NCI-H345 treated with DMSO at 0.1 percent for 48 hours (cell line): ENCODE measurements around the gene CPS1.

ENCODE experiments used
- DNase-seq: peaks from one replicate; lab custom pipeline; 2025; ENCODE audit not compliant: unreplicated experiment; lab: John Stamatoyannopoulos, UW

Gene CPS1

DNA sequence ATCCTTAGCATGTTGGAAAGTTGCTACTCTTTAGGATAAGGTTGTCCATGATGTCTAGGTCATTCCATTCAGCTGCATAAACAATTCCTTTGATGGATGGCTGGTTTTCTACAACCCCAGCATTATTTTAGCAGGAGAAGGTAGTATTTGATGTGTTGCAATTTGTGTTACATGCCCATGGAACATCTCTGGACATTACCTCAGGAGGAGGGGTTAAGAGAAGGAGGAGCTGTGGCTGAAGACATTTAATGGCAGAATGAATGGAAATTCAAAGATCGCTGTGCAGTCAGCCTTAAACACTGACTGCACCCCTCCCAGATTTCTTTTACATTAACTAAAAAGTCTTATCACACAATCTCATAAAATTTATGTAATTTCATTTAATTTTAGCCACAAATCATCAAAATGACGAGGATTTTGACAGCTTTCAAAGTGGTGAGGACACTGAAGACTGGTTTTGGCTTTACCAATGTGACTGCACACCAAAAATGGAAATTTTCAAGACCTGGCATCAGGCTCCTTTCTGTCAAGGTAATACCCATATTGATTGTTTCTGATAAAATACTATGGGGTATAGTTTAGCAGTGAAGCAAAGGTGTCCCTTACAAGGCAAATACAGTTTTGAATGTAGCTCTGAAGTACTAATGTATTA lies at the start of gene CPS1:
CPS1 (plus strand) TSS at position 271 of the 652 bp plus-strand sequence; CDS start at position 406, 135 bp downstream.
- no peak for DNase-seq

DNA sequence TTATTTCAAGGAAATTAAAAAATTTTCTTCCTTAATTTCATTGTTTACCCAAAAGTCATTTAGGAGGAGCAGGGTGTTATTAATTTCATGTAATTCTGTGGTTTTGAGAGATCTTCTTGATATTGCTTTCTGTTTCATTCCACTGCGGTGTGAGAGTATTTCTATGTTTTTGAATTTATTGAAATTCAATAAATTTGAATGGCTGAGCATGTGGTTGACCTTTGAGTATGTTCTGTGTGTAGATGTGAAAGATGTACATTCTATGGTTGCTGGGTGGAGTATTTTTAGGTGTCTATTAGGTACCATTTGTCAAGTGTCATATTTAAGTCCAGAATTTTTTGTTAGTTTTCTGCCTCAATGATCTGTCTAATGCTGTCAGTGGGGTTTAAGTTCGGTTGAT lies 40.5 kb upstream of the CPS1 start:
- no peak for DNase-seq

DNA sequence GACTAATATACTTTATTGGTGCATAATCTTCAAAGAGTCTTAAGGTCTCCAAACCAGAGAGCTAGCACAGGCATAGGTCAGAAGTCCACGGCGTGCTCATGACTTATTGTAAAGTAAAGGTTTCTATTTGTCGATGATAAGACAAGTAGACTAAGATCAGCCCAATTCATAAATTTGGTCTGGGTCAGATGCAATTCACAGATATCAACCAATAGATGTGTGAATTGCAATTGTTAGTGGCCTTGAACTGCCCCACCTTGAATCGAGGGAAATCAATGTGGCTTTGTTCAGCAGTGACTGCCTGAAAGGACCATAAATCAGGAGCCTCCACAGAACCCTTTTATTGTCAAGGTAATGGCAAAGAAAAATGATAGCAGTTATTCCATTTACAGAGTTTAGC lies 39.1 kb upstream of the CPS1 start:
- DNase-seq = no peak

DNA sequence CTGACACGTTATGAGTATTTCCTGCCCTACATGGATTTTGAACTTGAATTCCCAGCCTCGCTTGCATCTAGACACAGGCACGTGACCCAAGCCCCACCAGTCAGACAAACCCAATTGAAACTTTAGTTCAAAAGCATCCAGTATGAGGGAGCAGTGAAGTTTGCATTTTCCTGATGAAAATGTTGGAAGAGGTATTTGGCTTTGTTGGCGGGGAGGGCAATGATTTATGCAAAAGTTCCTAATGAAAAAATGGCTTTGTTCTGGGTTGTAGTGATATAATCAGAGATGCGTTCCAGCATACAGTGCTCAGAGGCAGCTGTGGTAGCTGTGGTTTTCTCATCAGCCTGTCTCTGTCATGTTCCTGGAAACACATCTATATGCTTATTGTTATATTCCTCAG lies 36.8 kb upstream of the CPS1 start:
- no peak for DNase-seq

DNA sequence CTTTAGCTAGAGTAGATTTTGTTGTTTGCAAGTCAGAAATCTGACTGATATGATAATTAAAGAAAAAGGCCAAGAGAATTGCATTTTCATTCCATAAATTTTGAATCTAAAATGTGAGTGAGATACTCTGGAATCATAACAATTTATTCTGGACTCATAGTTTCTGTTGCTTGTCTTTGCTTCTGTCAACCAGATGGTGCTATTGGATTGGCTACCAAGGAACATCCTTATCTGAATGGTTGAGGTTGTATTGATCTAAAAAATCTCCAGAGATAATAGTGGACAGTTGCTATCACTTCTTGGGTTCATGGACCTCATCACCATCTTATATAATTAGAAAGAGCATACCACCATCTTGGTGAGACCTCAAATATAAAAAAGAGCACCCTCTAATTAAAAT lies 34.0 kb upstream of the CPS1 start:
- no peak for DNase-seq

DNA sequence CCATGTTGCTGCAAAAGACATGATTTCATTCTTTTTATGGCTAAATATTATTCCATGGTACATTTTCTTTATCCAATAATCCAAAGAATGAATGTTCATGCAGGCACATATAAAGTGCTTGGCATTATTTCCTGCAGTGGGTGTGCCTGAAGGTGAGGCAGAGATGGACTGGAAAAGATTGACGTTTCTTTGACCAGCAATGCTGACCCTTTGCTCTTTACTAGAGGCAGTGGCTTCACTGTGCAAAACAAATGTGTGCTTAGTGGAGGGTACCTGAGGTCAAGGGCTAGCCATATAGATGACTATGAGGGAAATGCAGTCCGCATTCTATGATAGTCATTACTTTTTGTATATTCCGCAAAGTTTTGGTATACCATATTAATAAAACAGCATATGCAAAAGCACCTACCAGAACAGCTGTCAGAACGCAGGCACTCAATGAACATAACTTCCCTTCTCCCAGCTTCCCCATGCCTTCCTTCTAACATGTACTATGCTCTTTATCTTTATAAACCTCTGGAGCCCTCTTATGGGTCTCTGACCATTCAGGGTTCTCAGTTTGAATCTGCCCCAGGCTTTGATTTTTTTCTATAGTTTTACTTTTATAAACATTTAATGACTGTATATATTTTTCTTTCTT lies 32.6 kb upstream of the CPS1 start:
- DNase-seq = no peak

DNA sequence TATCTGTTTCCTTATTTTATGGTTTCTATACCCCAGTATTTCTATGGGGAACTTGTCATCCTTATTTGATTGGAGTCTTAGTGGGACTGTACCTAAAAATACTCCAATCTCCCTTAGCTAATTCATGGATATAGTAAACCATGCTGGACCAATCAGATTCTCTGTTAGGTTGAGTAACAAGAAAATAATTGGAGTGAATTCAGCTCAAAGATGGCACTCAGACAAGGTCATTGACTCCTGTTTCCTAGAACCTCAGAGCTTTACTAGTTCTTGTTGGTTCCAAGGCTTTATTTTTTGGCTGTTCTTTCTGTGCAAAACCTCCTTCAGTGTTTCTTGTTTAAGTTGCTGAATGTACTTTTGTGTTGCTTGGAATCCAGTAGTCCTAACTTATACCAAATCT lies 31.9 kb upstream of the CPS1 start:
- DNase-seq = no peak

DNA sequence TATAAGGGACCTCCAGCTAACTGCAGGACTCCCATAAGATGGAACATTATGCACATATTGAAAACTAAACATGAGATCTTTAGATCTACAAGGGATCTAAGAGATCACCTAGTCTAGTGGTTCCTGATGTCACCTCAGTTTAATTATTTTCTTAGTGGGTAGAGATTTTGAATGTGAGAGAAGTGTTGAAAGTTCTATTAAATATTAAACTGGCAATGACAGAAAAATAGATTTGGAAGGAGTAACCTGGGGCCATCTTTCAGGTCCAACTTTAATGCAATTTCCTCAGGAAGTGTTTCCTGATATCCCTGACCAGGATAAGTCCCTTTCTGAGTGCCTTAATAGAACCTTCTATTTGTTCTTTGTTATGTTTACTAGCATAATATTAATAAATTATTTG lies 29.1 kb upstream of the CPS1 start:
- no peak for DNase-seq

DNA sequence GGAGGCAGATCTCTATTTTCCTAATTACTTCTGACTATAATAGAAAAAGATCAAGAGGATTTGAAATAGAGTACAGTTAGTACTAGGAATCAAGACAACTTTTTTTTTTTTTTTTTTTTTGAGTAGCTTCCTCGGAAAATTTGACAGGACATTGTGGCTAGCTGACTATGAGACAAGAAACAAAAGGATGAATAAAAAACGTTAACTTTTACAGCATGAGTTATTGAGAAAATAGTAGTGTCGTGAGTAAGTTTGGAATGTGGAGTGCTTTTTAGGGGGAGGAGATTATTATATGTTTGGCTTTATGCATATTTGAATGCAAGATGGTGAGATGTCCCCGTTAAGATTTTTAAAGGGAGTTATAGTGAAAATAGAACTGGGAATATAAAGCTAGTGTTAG lies 27.7 kb upstream of the CPS1 start:
- DNase-seq = no peak

DNA sequence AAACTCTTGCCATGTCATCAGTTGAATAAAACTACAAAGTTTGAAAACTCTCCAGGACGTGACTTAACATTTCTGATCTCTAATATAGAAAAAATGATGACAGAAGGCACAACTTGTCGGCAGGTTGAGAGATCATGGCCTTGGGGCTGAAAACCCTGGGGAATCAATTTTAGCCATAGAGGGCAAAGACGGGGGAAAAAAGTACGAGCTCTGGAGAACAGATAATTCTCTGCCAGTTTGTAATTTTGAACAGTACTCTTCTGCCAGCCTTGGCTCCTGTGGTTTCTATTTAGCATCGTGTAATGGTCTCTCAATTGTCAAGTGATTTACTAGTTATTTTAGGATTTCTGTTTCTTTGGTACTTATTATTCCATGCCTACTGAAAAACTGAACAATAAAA lies 25.3 kb upstream of the CPS1 start:
- DNase-seq = no peak

DNA sequence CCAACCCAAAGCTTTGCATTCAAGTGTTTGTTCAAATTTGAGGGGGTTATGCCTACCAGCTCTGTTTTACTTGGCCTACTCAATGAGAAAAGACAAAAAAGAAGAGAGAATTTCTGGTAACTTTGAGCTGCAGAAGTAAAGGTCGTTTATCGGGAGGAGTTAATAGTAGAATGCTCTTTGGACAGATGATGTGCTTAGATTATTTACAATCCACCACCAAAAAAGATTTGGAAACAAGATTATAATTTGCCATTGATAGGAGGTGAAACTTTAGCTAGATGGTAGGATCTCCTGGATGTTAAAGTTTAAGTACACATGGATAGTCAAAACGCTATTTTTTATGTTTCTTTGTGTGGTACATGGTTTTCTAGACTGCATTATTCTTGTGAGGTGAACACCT lies 24.9 kb upstream of the CPS1 start:
- no peak for DNase-seq

DNA sequence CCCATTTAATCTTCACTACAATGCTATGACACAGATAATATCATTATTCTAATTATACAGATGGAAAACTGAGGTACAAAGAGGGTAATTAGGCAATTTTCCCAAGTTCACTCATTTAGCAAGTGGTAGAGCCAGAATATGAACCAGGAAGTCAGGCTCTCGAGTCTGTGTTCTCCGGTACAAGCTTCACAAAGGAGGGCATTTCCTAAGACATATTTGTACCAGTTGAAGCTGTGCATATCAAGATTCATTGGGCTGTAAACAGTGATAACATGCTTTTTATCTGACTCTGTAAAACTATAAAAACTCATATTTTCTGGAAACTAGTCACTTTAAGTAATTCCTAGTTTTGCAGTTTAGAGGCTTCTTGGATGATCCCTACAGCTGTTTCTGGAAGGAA lies 23.0 kb upstream of the CPS1 start:
- DNase-seq = no peak

DNA sequence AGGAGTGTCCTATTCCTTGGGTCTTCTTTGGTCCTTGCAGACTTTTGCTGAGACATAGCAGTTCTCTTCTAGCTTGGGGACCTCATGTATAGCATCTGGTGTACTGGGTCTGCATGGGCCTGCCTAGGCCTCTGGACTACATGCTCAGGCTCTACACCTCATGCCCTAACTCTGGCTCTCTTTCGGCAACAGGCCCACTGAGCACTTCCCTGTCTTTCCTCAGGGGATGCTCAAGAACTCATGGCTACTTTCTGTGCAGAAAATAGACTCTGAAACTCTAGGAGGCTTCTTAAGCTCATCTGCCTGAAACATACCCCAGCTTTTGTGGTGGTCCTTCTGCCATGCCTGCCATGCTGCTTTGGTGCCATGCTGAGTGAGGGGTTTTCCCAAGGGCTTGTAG lies 21.5 kb upstream of the CPS1 start:
- no peak for DNase-seq

DNA sequence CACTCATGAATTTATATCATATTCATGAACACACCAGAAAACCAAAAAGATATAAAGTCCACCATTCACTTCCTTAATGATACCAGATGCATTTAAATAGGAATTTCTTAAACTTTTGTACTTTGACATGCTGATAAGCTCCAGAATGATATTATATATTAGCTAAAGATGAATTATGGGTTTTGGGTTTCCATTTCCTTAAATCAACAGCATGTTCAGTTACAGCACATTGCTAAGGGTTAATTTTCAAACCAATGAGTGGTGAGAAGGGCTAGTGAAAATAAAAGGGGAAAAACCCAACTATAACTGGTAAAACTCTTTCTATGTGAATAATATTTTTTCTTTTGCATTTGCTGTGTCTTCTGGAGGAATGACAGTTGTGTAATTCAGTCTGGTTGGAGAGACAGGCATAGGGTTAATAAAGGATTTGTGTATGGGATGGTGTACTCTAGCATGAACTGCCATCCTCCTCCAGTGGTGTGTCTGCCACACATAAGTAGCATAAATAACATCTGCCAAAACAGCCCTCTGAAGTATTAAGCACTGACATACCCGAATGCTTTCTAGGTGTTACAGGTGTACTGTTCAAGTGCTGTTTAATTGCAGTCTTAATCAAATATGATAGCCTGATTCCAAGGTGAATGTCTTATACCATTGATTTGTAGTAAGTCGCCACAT lies 19.3 kb upstream of the CPS1 start:
- DNase-seq = no peak

DNA sequence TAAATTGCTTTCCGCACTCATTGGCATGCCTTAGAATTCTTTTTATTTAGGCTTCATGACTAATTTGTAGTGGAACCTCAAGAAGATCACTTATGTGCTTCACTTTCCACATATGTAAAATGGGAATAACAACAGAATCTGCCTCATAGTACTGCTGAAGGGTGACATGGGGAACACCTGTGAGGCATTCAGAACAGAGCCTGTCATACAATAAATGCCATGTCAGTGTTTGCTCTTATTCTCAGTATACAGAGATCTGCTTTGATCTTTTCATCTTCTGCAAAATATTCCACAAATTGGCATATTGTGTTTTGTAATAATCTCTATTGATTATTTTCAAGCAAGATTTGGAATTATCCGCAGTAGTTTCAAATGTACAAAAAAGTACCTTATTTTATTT lies 17.4 kb upstream of the CPS1 start:
- no peak for DNase-seq

DNA sequence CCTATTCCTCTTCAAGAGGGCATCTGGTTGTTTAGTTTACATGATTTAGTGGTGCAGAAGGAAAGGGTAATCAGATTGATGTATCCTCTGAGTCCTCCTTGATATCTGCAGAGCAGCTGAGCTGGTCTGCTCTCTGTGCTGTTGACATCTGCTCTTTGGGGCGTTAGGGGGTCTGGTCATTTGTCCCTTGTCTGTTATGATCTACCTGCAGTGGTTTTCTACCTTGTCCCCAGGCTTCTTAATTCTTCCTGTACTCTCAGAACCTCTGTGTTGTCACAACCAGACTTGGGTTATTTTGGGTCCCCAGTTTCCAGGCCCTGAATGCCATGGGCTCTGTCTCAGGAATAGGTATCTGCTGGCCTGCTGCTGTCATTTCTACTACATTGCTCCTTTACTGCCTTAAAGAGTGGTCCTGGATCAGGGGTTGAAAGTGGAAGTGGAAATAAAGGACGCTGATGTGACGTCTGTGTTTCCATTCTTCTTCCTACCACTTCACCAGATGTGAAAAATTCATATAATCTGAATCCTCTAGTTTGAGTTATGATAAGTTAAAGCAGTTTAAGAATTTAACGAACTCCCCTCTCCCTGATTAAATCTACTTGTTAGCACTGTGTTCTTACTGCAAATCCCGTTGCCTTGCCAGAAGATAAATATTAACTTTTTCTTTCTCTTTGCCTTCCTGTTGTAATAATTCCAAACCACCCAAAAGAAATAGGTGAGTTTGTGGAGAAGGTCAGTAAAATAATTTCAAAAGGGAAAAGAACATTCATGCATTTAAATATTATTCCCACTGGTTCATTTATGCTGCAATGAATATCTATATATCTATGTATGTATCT lies 16.6 kb upstream of the CPS1 start:
- DNase-seq = no peak

DNA sequence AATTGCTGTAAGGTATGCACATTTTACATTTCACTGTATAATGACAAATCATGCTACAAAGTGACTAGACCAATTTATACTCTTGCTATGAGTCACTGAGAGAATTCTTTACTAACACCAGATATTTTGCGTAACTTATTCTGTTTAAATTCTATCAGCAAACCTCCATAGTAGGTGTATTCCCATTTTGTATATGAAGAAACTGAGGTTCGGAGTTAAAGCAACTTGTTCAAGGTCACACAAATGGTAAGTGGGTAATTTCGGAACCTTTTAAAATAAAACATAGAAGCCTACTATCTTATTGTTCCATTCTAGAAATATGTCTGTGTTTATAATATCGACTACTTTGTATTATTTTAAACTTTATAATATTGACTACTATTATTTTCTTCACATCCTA lies 15.9 kb upstream of the CPS1 start:
- no peak for DNase-seq

DNA sequence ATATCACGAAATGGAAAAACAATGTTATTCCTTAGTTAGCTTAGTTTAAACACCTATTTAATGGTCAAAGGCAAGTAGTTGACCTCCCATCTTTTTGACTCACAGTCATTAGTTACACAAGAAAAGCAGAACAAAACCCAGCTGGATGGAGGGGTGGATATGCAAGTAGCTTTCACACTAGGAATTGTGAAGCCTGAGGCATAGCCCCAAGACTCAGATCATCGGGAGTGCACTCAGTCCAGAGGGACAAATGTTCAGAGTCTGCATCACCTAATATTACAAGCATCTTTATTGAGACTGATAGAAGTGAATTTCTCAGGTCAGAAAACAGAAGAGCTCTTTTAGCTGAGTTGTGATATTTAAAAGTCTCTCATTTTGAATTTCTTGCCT lies 15.5 kb upstream of the CPS1 start:
- no peak for DNase-seq

DNA sequence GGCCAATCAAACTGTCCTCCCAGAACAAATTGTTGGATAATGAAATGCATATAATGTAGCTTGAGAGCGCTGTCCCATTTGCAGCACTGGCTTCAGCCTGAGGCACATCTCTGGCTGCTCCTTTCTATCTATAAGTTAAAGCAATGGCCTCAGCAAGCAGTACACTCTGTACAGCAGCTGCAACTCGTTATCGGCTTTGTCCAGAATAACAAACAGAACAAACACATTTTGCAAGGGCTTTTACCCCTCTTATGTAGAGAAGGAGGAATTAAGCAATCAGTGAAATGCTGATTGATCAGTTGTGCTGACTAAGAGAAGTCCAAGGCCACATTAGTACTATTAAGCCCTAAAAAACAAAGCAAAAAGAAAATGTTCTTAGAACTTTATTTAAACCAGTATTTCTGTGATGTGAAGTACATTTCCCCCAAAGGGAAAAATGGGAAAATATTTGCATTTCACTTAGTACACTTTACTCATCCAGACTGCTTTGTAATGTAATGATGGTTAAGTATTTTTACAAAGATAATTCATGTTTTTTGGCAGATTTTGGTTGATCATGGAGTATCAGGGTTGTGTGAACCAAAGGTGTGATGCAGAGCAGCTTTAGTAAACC lies 15.0 kb upstream of the CPS1 start:
- no peak for DNase-seq

DNA sequence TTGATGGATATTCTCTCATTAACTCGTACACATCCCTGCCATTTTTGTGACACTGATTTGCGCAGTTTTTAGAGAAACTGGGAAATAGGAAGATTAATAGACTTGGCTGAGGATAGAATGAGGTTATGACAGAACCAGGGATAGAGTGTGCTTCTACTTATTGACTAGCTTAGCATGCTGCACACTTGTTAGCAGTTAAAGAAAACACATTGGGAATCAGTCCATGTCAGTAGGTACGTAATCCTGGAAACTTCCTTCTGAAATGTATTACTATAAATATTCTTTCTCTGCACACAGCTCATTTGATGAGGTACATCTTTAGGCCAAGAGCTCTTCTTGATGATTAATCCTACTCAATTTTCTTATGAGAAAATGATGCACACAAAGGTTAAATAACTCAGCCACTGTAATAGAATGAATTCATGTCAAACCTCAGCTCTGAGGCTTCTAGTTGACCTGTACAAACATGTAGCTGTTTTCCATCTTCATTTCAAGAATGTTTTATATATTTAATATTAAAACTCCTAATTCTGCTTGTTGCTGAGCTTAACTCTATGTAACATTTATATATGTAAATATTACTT lies 12.3 kb upstream of the CPS1 start:
- DNase-seq = no peak

DNA sequence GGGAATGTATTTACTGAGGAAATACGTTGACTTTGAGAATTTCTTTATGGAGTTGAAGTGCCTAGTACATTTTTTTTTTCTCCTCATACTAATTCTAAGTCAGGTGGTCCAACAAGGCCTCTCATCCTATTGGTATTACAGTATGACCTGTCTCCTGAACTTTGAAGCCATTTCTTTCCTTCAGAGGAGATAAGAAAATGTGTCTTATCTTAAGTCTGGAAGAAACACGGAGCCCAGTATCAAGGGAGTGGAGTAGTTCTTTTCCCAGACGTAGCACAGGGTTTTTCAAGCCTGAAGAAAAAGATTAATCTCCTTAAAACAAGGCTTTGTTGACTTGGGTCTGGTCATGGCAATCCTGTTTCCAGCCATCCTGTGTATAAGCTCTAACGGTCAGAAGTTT lies 11.6 kb upstream of the CPS1 start:
- no peak for DNase-seq
